ENCODE results near the gene FBN3. TPM values are rescaled to one million over a fixed set of nuclear protein-coding genes. Genes with fewer than 3 reads are reported as not detected.

The FBN3 gene
- total RNA-seq, 1 donor from 2014 or later: 0.04 TPM

DNA sequence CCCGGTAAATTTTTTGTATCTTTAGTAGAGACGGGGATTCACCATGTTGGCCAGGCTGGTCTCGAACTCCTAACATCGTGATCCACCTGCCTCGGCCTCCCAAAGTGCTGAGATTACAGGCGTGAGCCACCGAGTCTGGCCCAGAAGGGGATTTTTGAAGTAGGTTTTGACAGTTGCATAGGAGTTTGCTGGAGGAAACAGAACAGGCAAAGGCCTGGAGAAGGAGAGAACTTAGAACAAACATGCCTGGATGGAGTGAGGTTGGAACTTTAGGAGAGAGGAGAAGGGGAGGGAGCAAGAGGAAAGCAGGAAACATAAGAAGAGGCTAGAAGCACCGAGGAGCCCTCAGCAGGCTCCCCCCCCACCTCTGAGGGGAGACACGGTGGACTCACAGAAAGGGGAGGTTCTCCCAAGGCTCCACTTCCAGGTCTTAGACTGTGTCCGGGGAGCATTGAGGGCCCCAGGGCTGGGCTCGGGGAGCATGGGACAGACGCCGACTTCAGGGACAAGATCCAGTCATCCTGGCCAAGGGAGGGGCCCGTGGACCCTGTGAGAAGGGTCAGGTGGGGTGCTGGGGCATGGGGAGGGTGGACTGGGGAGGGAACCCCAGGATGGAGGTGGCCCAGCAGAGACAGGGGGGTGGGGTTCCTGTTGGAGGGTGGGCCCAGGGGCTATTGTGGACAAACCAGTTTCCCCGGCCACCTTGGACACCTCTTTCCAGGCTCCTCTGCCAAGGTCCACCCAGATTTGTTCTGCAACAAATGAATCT lies 1.8 kb upstream of the FBN3 start:
- TF ChIP-seq, protein P1, sequence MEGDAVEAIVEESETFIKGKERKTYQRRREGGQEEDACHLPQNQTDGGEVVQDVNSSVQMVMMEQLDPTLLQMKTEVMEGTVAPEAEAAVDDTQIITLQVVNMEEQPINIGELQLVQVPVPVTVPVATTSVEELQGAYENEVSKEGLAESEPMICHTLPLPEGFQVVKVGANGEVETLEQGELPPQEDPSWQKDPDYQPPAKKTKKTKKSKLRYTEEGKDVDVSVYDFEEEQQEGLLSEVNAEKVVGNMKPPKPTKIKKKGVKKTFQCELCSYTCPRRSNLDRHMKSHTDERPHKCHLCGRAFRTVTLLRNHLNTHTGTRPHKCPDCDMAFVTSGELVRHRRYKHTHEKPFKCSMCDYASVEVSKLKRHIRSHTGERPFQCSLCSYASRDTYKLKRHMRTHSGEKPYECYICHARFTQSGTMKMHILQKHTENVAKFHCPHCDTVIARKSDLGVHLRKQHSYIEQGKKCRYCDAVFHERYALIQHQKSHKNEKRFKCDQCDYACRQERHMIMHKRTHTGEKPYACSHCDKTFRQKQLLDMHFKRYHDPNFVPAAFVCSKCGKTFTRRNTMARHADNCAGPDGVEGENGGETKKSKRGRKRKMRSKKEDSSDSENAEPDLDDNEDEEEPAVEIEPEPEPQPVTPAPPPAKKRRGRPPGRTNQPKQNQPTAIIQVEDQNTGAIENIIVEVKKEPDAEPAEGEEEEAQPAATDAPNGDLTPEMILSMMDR (IDR thresholded peaks at IDR 0.05; ENCODE audit: insufficient read depth, low read length, poor library complexity, severe bottlenecking): no peak
- DNase-seq (ENCODE audit: low read depth): no peak
- H3K36me3 ChIP-seq (ENCODE audit: control insufficient read depth, insufficient read depth, low read length): no peaks in the 10 kb centered on the region
- no peak overlapping the region for H3K4me3 ChIP-seq (ENCODE audit: low read depth, low read length)
- H3K27me3 ChIP-seq (ENCODE audit: control insufficient read depth, insufficient read depth, low read length): peaks cover 46% of the 10 kb centered on the region

DNA sequence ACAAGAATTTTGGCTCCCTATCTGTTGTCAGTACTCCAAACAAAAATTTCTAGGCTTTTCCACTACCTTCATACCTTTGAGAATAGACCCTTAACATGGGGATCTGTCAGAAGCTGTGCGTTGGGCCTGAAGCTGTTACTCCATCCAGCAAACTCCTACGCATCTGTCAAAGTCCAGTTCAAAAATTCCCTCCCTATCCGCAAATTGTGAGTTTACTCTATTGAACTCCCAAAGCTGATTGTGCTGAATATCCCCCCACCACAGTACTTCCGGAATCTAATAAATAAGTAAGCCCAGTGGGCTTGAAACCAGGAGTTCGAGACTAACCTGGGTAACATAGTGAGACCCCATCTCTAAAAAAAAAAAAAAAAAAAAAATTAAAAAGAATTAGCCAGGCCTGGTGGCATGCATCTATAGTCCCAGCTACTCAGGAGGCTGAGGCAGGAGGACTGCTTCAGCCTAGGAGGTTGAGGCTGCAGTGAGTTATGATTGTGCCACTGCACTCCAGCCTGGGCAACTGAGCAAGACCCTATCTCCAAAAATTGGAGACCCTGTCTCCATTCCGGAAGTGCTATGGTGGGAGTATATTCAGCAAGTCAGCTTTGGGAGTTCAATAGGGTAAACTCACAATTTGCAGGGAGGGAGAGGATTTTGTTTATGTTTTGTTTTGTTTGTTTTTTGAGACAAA lies 930 bp upstream of the FBN3 start:
- Histone ChIP-seq H3K4me3 (ENCODE audit: low read depth, low read length) (no peak overlapping the region), H3K36me3 (ENCODE audit: control insufficient read depth, insufficient read depth, low read length) (no peaks in the 10 kb centered on the region), H3K27me3 (ENCODE audit: control insufficient read depth, insufficient read depth, low read length) (peaks cover 51% of the 10 kb centered on the region)
- DNase-seq (ENCODE audit: low read depth): no peak
- TF ChIP-seq, protein P1 (IDR thresholded peaks at IDR 0.05; ENCODE audit: insufficient read depth, low read length, poor library complexity, severe bottlenecking): no peak

DNA sequence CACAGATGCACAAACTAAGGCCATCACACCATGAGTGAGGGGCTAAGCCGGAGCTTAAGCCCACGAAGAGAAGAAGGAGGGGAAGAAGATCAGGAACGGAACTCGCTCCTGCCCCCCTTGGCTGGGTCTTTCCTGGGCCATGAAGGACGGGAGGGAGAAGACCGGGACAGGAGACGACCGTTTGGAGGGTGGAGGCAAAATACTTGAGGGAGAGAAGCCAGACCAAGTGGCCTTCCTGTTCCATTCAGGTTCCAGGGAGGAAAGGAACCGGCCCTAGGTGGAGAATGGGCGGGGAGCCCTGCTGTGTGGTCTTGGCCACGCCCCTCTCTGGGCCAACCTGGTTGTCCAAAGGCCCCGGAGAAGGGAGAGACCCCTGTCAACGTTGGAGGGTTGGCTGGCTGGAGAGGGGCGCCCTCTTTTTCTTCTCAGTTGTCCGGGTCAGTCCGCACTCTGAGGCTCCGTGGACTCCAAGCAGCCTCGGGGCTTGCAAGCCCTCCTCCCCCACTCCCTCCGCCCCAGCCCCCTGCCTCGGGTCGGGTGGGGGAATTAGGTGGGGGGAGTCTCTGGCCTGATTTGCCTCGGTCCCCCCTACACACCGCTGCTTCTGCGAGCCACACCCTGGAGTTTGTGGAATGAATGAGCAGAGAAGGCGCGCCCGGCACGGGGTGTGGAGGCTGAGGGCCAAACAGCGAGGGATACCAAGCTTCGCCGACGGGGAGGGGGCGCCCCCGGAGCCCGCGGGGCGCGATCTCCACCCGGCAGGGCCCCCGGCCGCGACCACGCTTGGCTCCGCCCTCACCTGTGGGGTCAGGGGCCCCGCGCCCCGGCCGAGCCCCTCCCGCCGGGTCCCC lies 757 bp downstream of the FBN3 start:
- TF ChIP-seq, protein P1 (IDR thresholded peaks at IDR 0.05; ENCODE audit: insufficient read depth, low read length, poor library complexity, severe bottlenecking): no peak
- H3K27me3 ChIP-seq (ENCODE audit: control insufficient read depth, insufficient read depth, low read length): peaks cover 53% of the 10 kb centered on the region
- no peak for DNase-seq (ENCODE audit: low read depth)
- no peaks in the 10 kb centered on the region for H3K36me3 ChIP-seq (ENCODE audit: control insufficient read depth, insufficient read depth, low read length)
- H3K4me3 ChIP-seq (ENCODE audit: low read depth, low read length): no peak overlapping the region

DNA sequence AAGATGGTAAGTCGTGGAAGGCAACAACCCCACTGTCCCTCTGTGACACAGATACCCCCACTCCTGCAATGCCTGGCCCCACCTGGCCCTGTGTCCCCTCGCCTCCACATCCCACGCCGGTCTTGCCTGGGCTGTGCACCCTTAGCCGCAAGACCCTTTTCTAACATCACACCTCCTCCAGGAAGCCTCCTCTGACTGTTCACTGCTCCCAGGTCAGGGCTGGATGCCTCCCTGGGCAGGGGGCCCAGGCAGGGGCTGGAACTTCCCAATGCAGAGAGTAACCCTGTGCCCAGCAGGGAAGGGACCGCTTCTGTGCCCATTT lies 1.3 kb downstream of the FBN3 start:
- Histone ChIP-seq H3K36me3 (ENCODE audit: control insufficient read depth, insufficient read depth, low read length) (no peaks in the 10 kb centered on the region), H3K4me3 (ENCODE audit: low read depth, low read length) (no peak overlapping the region), H3K27me3 (ENCODE audit: control insufficient read depth, insufficient read depth, low read length) (peaks cover 53% of the 10 kb centered on the region)
- TF ChIP-seq, protein P1 (IDR thresholded peaks at IDR 0.05; ENCODE audit: insufficient read depth, low read length, poor library complexity, severe bottlenecking): no peak
- no peak for DNase-seq (ENCODE audit: low read depth)

DNA sequence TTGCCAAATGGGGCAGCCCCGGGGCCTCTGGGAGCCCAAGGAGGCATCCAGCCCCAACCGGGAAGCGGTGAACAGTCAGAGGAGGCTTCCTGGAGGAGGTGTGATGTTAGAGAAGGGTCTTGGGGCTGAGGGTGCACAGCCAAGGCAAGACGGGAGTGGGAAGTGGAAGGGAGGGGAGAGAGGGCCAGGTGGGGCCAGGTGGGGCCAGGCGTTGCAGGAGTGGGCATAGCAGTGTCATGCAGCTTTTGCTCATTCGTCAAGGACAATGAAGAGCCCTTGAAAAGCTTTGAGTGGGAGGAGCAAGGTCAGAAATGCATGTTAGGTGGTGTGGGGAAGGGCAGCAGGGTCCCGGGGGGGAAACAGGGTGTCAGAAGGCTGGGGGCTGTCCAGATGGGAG lies 1.8 kb downstream of the FBN3 start:
- TF ChIP-seq, protein P1 (IDR thresholded peaks at IDR 0.05; ENCODE audit: insufficient read depth, low read length, poor library complexity, severe bottlenecking): no peak
- H3K36me3 ChIP-seq (ENCODE audit: control insufficient read depth, insufficient read depth, low read length): no peaks in the 10 kb centered on the region
- no peak overlapping the region for H3K4me3 ChIP-seq (ENCODE audit: low read depth, low read length)
- no peak for DNase-seq (ENCODE audit: low read depth)
- peaks cover 53% of the 10 kb centered on the region for H3K27me3 ChIP-seq (ENCODE audit: control insufficient read depth, insufficient read depth, low read length)

Data from kidney epithelial cell (primary cell).